OCI-LY7 (cell line): ENCODE measurements around the gene PAX7.

Experiments
- CTCF ChIP-seq: fragments of 200-600 bp; sonication (generic); conservative IDR thresholded peaks from 2 replicates; pipeline ENCODE4 v1.5.1; 2014; ENCODE audit warnings: mild to moderate bottlenecking, antibody characterized with exemption, low read length, moderate library complexity, mixed read lengths
- EZH2phosphoT487 ChIP-seq: fragments of 200-600 bp; sonication (generic); IDR thresholded peaks from 2 replicates; pipeline ENCODE4 v1.6.1; 2018; ENCODE audit warnings: low read depth, borderline replicate concordance, mild to moderate bottlenecking, mixed run types, antibody characterized with exemption, low read length, moderate library complexity, mixed read lengths

DNA sequence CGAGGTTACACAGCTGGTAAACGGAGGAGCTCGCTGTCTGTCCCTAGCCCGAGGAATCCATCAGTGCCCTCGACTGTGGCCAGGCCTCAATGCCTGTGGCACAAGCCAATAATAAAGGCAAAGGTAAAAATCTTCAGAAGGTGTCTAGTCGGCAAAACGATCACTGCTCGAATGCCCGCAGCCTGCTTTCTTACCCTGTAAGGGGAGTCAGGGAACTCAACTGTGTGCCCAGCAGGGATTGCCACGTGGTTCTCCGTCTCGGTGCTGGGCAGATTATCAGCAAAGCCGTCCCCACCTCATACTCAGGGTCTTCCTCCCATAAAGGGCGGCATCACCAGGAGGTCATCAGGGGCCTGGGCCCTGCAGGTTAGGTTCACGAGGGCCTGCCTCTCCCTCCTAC is 103.4 kb downstream of the PAX7 start:
- TF ChIP-seq CTCF (no peak), EZH2phosphoT487 (no peak)
